Parathyroid adenoma (tissue), 2 donors: ENCODE results near the gene WWOX.

Source experiments
- H2AFZ ChIP-seq: fragments of 300-600 bp; sonication (generic); one replicate; pipeline ENCODE4 v1.7.0; 2017; ENCODE audit warnings: antibody characterized with exemption, mild to moderate bottlenecking
- H3K27ac ChIP-seq: fragments of 300-600 bp; sonication (generic); one replicate; pipeline ENCODE4 v1.7.0; 2017
- H3K27me3 ChIP-seq: fragments of 300-600 bp; sonication (generic); one replicate; pipeline ENCODE4 v1.7.0; 2017; ENCODE audit warnings: low read length; ENCODE audit not compliant: control insufficient read depth, insufficient read depth
- H3K36me3 ChIP-seq: fragments of 300-600 bp; sonication (generic); one replicate; pipeline ENCODE4 v1.7.0; 2017; ENCODE audit warnings: low read length; ENCODE audit not compliant: control insufficient read depth, insufficient read depth
- H3K4me1 ChIP-seq: fragments of 300-600 bp; sonication (generic); one replicate; pipeline ENCODE4 v1.7.0; 2017; ENCODE audit warnings: control low read depth
- H3K4me2 ChIP-seq: fragments of 300-600 bp; sonication (generic); one replicate; pipeline ENCODE4 v1.7.0; 2017; ENCODE audit warnings: low read length
- H3K4me3 ChIP-seq: fragments of 300-600 bp; sonication (generic); one replicate; pipeline ENCODE4 v1.7.0; 2017; ENCODE audit warnings: low read depth, low read length
- H3K79me2 ChIP-seq: fragments of 300-600 bp; sonication (generic); one replicate; pipeline ENCODE4 v1.7.0; 2017; ENCODE audit warnings: control low read depth
- H3K9ac ChIP-seq: fragments of 300-600 bp; sonication (generic); one replicate; pipeline ENCODE4 v1.7.0; 2017; ENCODE audit warnings: mild to moderate bottlenecking
- H3K9me3 ChIP-seq: fragments of 300-600 bp; sonication (generic); one replicate; pipeline ENCODE4 v1.7.0; 2017; ENCODE audit warnings: low read length; ENCODE audit not compliant: control insufficient read depth
- CTCF ChIP-seq: fragments of 300-600 bp; sonication (generic); IDR thresholded peaks from one replicate; pipeline ENCODE4 v1.7.0; 2017; ENCODE audit warnings: antibody characterized with exemption, mild to moderate bottlenecking
- donor health status: primary hyperparathyroidism.

WWOX gene

GRCh38 chr16:78246559-78246958 is 147.1 kb downstream of the WWOX start:
- Histone ChIP-seq H3K4me1 (no peaks in the 10 kb centered on the region), H3K27ac (no peak overlapping the region), H3K4me3 (no peak overlapping the region), H3K27me3 (no peaks in the 10 kb centered on the region), H3K4me2 (no peak overlapping the region), H3K36me3 (no peaks in the 10 kb centered on the region), H2AFZ (no peak overlapping the region), H3K9ac (no peak overlapping the region), H3K9me3 (no peaks in the 10 kb centered on the region), H3K79me2 (peaks cover 6% of the 10 kb centered on the region)
- no peak for TF ChIP-seq CTCF

GRCh38 chr16:78249056-78249455 is 149.6 kb downstream of the WWOX start:
- TF ChIP-seq CTCF = no peak
- no peaks in the 10 kb centered on the region for H3K27me3 ChIP-seq
- no peak overlapping the region for H3K4me2 ChIP-seq
- H3K4me3 ChIP-seq = no peak overlapping the region
- no peaks in the 10 kb centered on the region for H3K36me3 ChIP-seq
- no peaks in the 10 kb centered on the region for H3K4me1 ChIP-seq
- no peaks in the 10 kb centered on the region for H3K9me3 ChIP-seq
- no peak overlapping the region for H2AFZ ChIP-seq
- H3K9ac ChIP-seq = no peak overlapping the region
- no peak overlapping the region for H3K27ac ChIP-seq
- peaks cover 3% of the 10 kb centered on the region for H3K79me2 ChIP-seq

GRCh38 chr16:78249832-78250231 is 150.4 kb downstream of the WWOX start:
- peaks cover 3% of the 10 kb centered on the region for H3K79me2 ChIP-seq
- H3K4me2 ChIP-seq = no peak overlapping the region
- no peak overlapping the region for H3K27ac ChIP-seq
- H3K4me3 ChIP-seq = no peak overlapping the region
- H3K36me3 ChIP-seq = no peaks in the 10 kb centered on the region
- no peak overlapping the region for H3K9ac ChIP-seq
- H2AFZ ChIP-seq = no peak overlapping the region
- TF ChIP-seq CTCF = no peak
- no peaks in the 10 kb centered on the region for H3K27me3 ChIP-seq
- no peaks in the 10 kb centered on the region for H3K9me3 ChIP-seq
- no peaks in the 10 kb centered on the region for H3K4me1 ChIP-seq

GRCh38 chr16:78251115-78251514 is 151.7 kb downstream of the WWOX start:
- H3K27me3 ChIP-seq = no peaks in the 10 kb centered on the region
- no peaks in the 10 kb centered on the region for H3K9me3 ChIP-seq
- H3K9ac ChIP-seq = no peak overlapping the region
- no peaks in the 10 kb centered on the region for H3K4me1 ChIP-seq
- peaks cover 3% of the 10 kb centered on the region for H3K79me2 ChIP-seq
- no peak overlapping the region for H3K4me2 ChIP-seq
- no peaks in the 10 kb centered on the region for H3K36me3 ChIP-seq
- no peak overlapping the region for H3K27ac ChIP-seq
- no peak overlapping the region for H3K4me3 ChIP-seq
- TF ChIP-seq CTCF = no peak
- H2AFZ ChIP-seq = no peak overlapping the region

GRCh38 chr16:78252757-78253156 is 153.3 kb downstream of the WWOX start:
- TF ChIP-seq CTCF = no peak
- H3K79me2 ChIP-seq = peaks cover 3% of the 10 kb centered on the region
- H3K9ac ChIP-seq = no peak overlapping the region
- no peak overlapping the region for H2AFZ ChIP-seq
- H3K4me2 ChIP-seq = no peak overlapping the region
- H3K4me1 ChIP-seq = no peaks in the 10 kb centered on the region
- H3K4me3 ChIP-seq = no peak overlapping the region
- no peak overlapping the region for H3K27ac ChIP-seq
- no peaks in the 10 kb centered on the region for H3K9me3 ChIP-seq
- H3K36me3 ChIP-seq = no peaks in the 10 kb centered on the region
- H3K27me3 ChIP-seq = no peaks in the 10 kb centered on the region
